Measurements from ENCODE around the gene CISTR.

- TF ChIP-seq ZNF274 (IDR thresholded peaks at IDR 0.05; ENCODE audit: low read depth, low read length) = no peak
- no peak for TF ChIP-seq YY1 (IDR thresholded peaks at IDR 0.05; ENCODE audit: insufficient read depth, insufficient read length)
- no peak for TF ChIP-seq SUZ12 (IDR thresholded peaks at IDR 0.05; ENCODE audit: extremely low read depth, insufficient read depth, insufficient read length)
These were observed 7.0 kb downstream of the CISTR start for GRCh38 chr12:53744751-53745150.

Measured in NT2/D1 (cell line).